K562 (cell line): Measurements from ENCODE around the gene SAP130. TPM values are rescaled to one million over a fixed set of nuclear protein-coding genes. Genes with fewer than 3 reads are reported as not detected.
A peak's percentile ranks its signal among the peaks of the same experiment; 100 is the strongest.

ENCODE experiments used
- ADNP ChIP-seq: fragments of 200-800 bp; sonication (Bioruptor generic); IDR thresholded peaks from 2 replicates; pipeline ENCODE4 v1.6.1; 2016; ENCODE audit warnings: missing genetic modification characterization, missing compliant biosample characterization
- ATF6 ChIP-seq: sonication (generic); formaldehyde crosslinking; IDR thresholded peaks from 2 replicates; pipeline ENCODE4 v1.4.0; 2020; ENCODE audit warnings: mild to moderate bottlenecking, missing genetic modification reagents
- BCLAF1 ChIP-seq, 2 experiments: fragments of 450-650 bp in 1 of 2; IDR thresholded peaks; 2 replicates each; pipeline ENCODE4 v1.6.1; 2011 to 2017; ENCODE audit warnings: low read depth in 2 of 2, antibody characterized with exemption in 1 of 2, borderline replicate concordance in 1 of 2, low read length in 1 of 2, mild to moderate bottlenecking in 1 of 2, mixed read lengths in 1 of 2; ENCODE audit not compliant: control insufficient read depth in 1 of 2
- CBX3 ChIP-seq, 2 experiments: IDR thresholded peaks; 1 replicate in 1 of 2; 2 replicates in 1 of 2; pipeline ENCODE4 v1.6.1; 2012; ENCODE audit warnings: inconsistent platforms in 2 of 2, low read length in 2 of 2, borderline replicate concordance in 1 of 2, control low read depth in 1 of 2
- CREB3L1 ChIP-seq: fragments of 450-650 bp; IDR thresholded peaks from 2 replicates; pipeline ENCODE4 v1.6.1; 2014; ENCODE audit warnings: low read depth, mild to moderate bottlenecking, moderate library complexity, borderline replicate concordance
- E2F3 ChIP-seq: fragments of 250-450 bp; sonication (Bioruptor Pico); IDR thresholded peaks from 2 replicates; pipeline ENCODE4 v1.4.0; 2020; ENCODE audit warnings: mild to moderate bottlenecking
- ETV5 ChIP-seq: sonication (generic); formaldehyde crosslinking; IDR thresholded peaks from 2 replicates; pipeline ENCODE4 v1.4.0; 2020; ENCODE audit warnings: low read depth, mild to moderate bottlenecking, missing genetic modification reagents
- GATAD2A ChIP-seq: fragments of 450-650 bp; IDR thresholded peaks from 2 replicates; pipeline ENCODE4 v1.6.1; 2017
- ILF3 ChIP-seq: fragments of 450-650 bp; IDR thresholded peaks from 2 replicates; pipeline ENCODE4 v1.6.1; 2018; ENCODE audit warnings: antibody characterized with exemption, mild to moderate bottlenecking, moderate library complexity, borderline replicate concordance
- MEF2D ChIP-seq: conservative IDR thresholded peaks from 2 replicates; pipeline ENCODE4 v1.6.1; 2016; ENCODE audit warnings: low read depth, missing genetic modification characterization, missing compliant biosample characterization
- RHOXF2B ChIP-seq: fragments of 250-450 bp; sonication (Bioruptor Pico); conservative IDR thresholded peaks from 2 replicates; pipeline ENCODE4 v1.5.1; 2021
- SAFB ChIP-seq: fragments of 200-400 bp; formaldehyde crosslinking; IDR thresholded peaks from 2 replicates; pipeline ENCODE4 v1.6.1; 2017; ENCODE audit warnings: low read depth, low read length, borderline replicate concordance
- SMARCB1 ChIP-seq: IDR thresholded peaks from 2 replicates; pipeline ENCODE4 v1.6.1; 2011; ENCODE audit warnings: improper control_type of control experiment, low read depth; ENCODE audit not compliant: insufficient read length
- TRIM24 ChIP-seq, 2 experiments: fragments of 450-650 bp; IDR thresholded peaks; 2 replicates each; pipeline ENCODE4 v1.6.1; 2016
- UBTF ChIP-seq, 2 experiments: IDR thresholded peaks; 2 replicates each; pipeline ENCODE4 v1.6.1; 2012; ENCODE audit warnings: improper control_type of control experiment in 2 of 2, low read depth in 2 of 2, low read length in 2 of 2, borderline replicate concordance in 1 of 2
- ZKSCAN1 ChIP-seq: fragments of 150-350 bp; IDR thresholded peaks from 2 replicates; pipeline ENCODE4 v1.6.1; 2016; ENCODE audit warnings: low read depth, low read length
- ZNF143 ChIP-seq: sonication (generic); formaldehyde crosslinking; IDR thresholded peaks from 2 replicates; pipeline ENCODE4 v1.9.0; 2022; ENCODE audit warnings: mild to moderate bottlenecking, missing genetic modification reagents
- ZNF785 ChIP-seq: fragments of 250-450 bp; sonication (Bioruptor Pico); IDR thresholded peaks from 2 replicates; pipeline ENCODE4 v1.4.0; 2020; ENCODE audit warnings: mild to moderate bottlenecking
- polyA plus RNA-seq, 8 experiments: library from polyadenylated mRNA; depleted of rRNA in 4 of 8; stranded (reverse) in 5 of 8; unstranded in 3 of 8; fragments of >200 nt; fragmentation: Nextera tagmentation in 2 of 8; fragmentation: Illumina TruSeq in 1 of 8; extraction: Ambion mirVana in 2 of 8; extraction: Trizol in 1 of 8; gene quantifications; 2 replicates each; pipeline versions ENCODE4 v1.2.1 to v1.2.3, GENCODE V29; 2011 to 2014; ENCODE audit warnings: inconsistent platforms in 1 of 8, missing spikeins in 1 of 8
- total RNA-seq, 7 experiments: library from RNA; depleted of rRNA in 6 of 7; stranded (reverse); fragments of >200 nt in 6 of 7; fragmentation: Illumina TruSeq in 2 of 7; extraction: Trizol in 2 of 7; gene quantifications; 2 replicates each; pipeline versions ENCODE4 v1.2.1 to v1.2.3, GENCODE V29; 2011 to 2021; ENCODE audit warnings: low replicate concordance in 1 of 7

The SAP130 gene
- total and polyA plus RNA-seq, 9 of the 15 experiments (the other 6 are each of a cell fraction or from before 2014, with no cell fraction given): 4.5 to 33.4 (median 7.4) TPM

- TF ChIP-seq ATF6 (CRISPR knock-in tag) (peak; percentile 78; the same call in 1 of the 2 replicates), ZKSCAN1 (no peak), BCLAF1 (IDR thresholded peaks at IDR 0.05; ENCODE audit: borderline replicate concordance in 1 of 2, control insufficient read depth in 1 of 2, low read depth in 2 of 2, low read length in 1 of 2) (no peak), RHOXF2B (CRISPR knock-in tag) (no peak), GATAD2A (no peak), ETV5 (CRISPR knock-in tag) (peak; percentile 69; the same call in 1 of the 2 replicates), SAFB (peak; percentile 66), UBTF (IDR thresholded peaks at IDR 0.05; ENCODE audit: borderline replicate concordance in 1 of 2, low read depth in 2 of 2, low read length in 2 of 2) (peak; percentile 22 to 58; a peak in 1 of 4 replicates), CREB3L1 (peak; percentile 75; the same call in 1 of the 2 replicates), E2F3 (CRISPR knock-in tag) (peak; percentile 72; the same call in 1 of the 2 replicates), ADNP (tag) (no peak), CBX3 (IDR thresholded peaks at IDR 0.05; ENCODE audit: borderline replicate concordance in 1 of 2, low read length in 2 of 2) (no peak), SMARCB1 (no peak), MEF2D (tag) (no peak), TRIM24 (IDR thresholded peaks at IDR 0.05) (no peak), ZNF785 (CRISPR knock-in tag) (no peak), ZNF143 (CRISPR knock-in tag) (peak; percentile 89), ILF3 (no peak)
Observed at GRCh38 chr2:128027801-128028667, at the start of gene SAP130 (continued).
